ENCODE data around the gene DARS1.

Gene DARS1

DNA sequence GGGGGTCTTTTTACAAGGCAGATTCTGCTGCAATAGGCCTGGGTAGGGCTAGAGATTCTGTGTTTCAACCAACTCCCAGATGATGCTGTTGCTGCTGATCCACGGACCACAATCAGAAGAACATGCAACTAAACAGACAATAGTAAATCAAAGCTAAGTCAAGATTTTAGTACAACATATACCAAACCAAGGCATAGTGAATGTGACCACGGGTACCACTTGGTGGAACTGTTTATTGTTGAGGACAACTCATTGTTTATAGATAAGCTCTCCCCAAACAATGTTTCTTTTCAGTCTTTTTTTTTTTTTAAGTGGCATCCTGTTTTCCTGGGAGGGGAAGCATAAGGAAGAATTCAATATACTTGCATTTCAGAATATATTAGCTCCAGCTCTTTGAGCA, 36.0 kb upstream of the DARS1 start:
- no peak overlapping the region for H3K27ac ChIP-seq (ENCODE audit: low read depth, low read length, poor library complexity, severe bottlenecking)
- H3K27me3 ChIP-seq (ENCODE audit: insufficient read depth, low read length), result no peaks in the 10 kb centered on the region
- no peaks in the 10 kb centered on the region for H3K79me2 ChIP-seq (ENCODE audit: insufficient read depth, low read length)
- no peaks in the 10 kb centered on the region for H3K36me3 ChIP-seq (ENCODE audit: insufficient read depth, low read length)
- peaks cover 22% of the 10 kb centered on the region for H3K4me1 ChIP-seq (ENCODE audit: insufficient read depth, low read length, severe bottlenecking)
- no peaks in the 10 kb centered on the region for H3F3A ChIP-seq (ENCODE audit: insufficient read depth, low read length)
- no peaks in the 10 kb centered on the region for H3K9me2 ChIP-seq (ENCODE audit: low read depth, low read length)
- no peak for TF ChIP-seq EZH2 (IDR thresholded peaks at IDR 0.05; ENCODE audit: borderline replicate concordance, low read length)
- TF ChIP-seq, protein P1, sequence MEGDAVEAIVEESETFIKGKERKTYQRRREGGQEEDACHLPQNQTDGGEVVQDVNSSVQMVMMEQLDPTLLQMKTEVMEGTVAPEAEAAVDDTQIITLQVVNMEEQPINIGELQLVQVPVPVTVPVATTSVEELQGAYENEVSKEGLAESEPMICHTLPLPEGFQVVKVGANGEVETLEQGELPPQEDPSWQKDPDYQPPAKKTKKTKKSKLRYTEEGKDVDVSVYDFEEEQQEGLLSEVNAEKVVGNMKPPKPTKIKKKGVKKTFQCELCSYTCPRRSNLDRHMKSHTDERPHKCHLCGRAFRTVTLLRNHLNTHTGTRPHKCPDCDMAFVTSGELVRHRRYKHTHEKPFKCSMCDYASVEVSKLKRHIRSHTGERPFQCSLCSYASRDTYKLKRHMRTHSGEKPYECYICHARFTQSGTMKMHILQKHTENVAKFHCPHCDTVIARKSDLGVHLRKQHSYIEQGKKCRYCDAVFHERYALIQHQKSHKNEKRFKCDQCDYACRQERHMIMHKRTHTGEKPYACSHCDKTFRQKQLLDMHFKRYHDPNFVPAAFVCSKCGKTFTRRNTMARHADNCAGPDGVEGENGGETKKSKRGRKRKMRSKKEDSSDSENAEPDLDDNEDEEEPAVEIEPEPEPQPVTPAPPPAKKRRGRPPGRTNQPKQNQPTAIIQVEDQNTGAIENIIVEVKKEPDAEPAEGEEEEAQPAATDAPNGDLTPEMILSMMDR (IDR thresholded peaks at IDR 0.05; ENCODE audit: low read length), result no peak
- H3K9me3 ChIP-seq (ENCODE audit: low read length), result no peaks in the 10 kb centered on the region
- H3K4me3 ChIP-seq (ENCODE audit: low read depth, low read length, poor library complexity, severe bottlenecking), result no peak overlapping the region
- H4K20me1 ChIP-seq (ENCODE audit: insufficient read depth, low read length), result no peaks in the 10 kb centered on the region
- no peak overlapping the region for H2AFZ ChIP-seq (ENCODE audit: low read length)
- no peak overlapping the region for H3K4me2 ChIP-seq (ENCODE audit: low read length)
- no peak overlapping the region for H3K9ac ChIP-seq (ENCODE audit: low read length)

DNA sequence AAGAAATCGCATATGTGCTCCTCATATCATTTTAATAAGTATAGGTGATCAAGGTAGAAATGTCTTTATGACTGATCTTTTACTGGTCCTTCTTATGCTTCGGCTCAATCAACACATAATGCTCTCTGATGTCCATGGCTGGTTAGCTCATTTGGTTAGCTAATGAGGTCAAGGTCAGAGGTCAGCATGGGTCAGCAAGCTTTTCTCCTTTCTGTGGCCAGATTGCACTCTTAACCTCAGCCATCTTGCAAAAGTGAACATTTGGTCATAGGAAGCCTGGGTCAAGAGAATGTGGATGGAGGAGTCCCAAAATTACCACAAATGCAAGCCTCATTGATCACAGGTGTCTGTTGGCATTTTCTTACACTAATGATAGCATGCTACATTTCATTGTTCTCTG, 35.4 kb upstream of the DARS1 start:
- H3K9me2 ChIP-seq (ENCODE audit: low read depth, low read length), result no peaks in the 10 kb centered on the region
- H3K27ac ChIP-seq (ENCODE audit: low read depth, low read length, poor library complexity, severe bottlenecking), result no peak overlapping the region
- H3K36me3 ChIP-seq (ENCODE audit: insufficient read depth, low read length), result no peaks in the 10 kb centered on the region
- H3K9me3 ChIP-seq (ENCODE audit: low read length), result peaks cover 3% of the 10 kb centered on the region; the same call in 1 of the 2 replicates
- H2AFZ ChIP-seq (ENCODE audit: low read length), result no peak overlapping the region
- no peak overlapping the region for H3K9ac ChIP-seq (ENCODE audit: low read length)
- H3K4me3 ChIP-seq (ENCODE audit: low read depth, low read length, poor library complexity, severe bottlenecking), result no peak overlapping the region
- H4K20me1 ChIP-seq (ENCODE audit: insufficient read depth, low read length), result no peaks in the 10 kb centered on the region
- H3K4me1 ChIP-seq (ENCODE audit: insufficient read depth, low read length, severe bottlenecking), result peaks cover 19% of the 10 kb centered on the region
- no peak for TF ChIP-seq EZH2 (IDR thresholded peaks at IDR 0.05; ENCODE audit: borderline replicate concordance, low read length)
- TF ChIP-seq, protein P1 (IDR thresholded peaks at IDR 0.05; ENCODE audit: low read length), result no peak
- H3K4me2 ChIP-seq (ENCODE audit: low read length), result no peak overlapping the region
- H3F3A ChIP-seq (ENCODE audit: insufficient read depth, low read length), result no peaks in the 10 kb centered on the region
- H3K27me3 ChIP-seq (ENCODE audit: insufficient read depth, low read length), result no peaks in the 10 kb centered on the region
- H3K79me2 ChIP-seq (ENCODE audit: insufficient read depth, low read length), result no peaks in the 10 kb centered on the region

DNA sequence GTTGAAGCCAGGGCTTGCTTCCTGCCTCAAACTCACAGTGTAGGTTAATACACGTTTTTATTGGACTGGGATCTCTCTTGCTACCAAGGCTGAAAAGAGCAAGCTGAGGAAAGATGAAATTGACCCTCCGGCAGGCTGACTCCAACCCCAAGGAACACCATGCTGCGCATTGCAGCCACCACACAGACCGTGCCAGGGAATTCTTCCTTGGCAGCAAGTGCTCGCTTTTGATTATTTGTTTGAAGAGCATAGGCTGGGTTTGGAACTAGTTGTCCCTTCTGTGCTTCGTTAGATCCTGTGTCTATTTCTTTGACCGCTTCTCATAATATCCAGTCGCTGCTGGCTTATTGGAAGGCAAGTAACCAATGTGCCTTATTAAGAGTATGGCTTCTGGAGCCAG, 34.4 kb upstream of the DARS1 start:
- Histone ChIP-seq H3K4me2 (ENCODE audit: low read length) (no peak overlapping the region), H3K36me3 (ENCODE audit: insufficient read depth, low read length) (no peaks in the 10 kb centered on the region), H2AFZ (ENCODE audit: low read length) (no peak overlapping the region), H3K9me3 (ENCODE audit: low read length) (peaks cover 6% of the 10 kb centered on the region; the same call in 1 of the 2 replicates), H3K27ac (ENCODE audit: low read depth, low read length, poor library complexity, severe bottlenecking) (no peak overlapping the region), H3F3A (ENCODE audit: insufficient read depth, low read length) (no peaks in the 10 kb centered on the region), H3K4me1 (ENCODE audit: insufficient read depth, low read length, severe bottlenecking) (peaks cover 10% of the 10 kb centered on the region), H3K27me3 (ENCODE audit: insufficient read depth, low read length) (no peaks in the 10 kb centered on the region), H4K20me1 (ENCODE audit: insufficient read depth, low read length) (no peaks in the 10 kb centered on the region), H3K9me2 (ENCODE audit: low read depth, low read length) (no peaks in the 10 kb centered on the region), H3K79me2 (ENCODE audit: insufficient read depth, low read length) (no peaks in the 10 kb centered on the region), H3K4me3 (ENCODE audit: low read depth, low read length, poor library complexity, severe bottlenecking) (no peak overlapping the region), H3K9ac (ENCODE audit: low read length) (no peak overlapping the region)
- TF ChIP-seq, protein P1 (IDR thresholded peaks at IDR 0.05; ENCODE audit: low read length), result no peak
- no peak for TF ChIP-seq EZH2 (IDR thresholded peaks at IDR 0.05; ENCODE audit: borderline replicate concordance, low read length)
